ENCODE data around the gene XRRA1.
"Not testable (repeated sequence)": the region's sequence is repeated elsewhere in the genome, so short reads cannot be mapped to it uniquely, and the experiment has no call there.

XRRA1 gene

DNA sequence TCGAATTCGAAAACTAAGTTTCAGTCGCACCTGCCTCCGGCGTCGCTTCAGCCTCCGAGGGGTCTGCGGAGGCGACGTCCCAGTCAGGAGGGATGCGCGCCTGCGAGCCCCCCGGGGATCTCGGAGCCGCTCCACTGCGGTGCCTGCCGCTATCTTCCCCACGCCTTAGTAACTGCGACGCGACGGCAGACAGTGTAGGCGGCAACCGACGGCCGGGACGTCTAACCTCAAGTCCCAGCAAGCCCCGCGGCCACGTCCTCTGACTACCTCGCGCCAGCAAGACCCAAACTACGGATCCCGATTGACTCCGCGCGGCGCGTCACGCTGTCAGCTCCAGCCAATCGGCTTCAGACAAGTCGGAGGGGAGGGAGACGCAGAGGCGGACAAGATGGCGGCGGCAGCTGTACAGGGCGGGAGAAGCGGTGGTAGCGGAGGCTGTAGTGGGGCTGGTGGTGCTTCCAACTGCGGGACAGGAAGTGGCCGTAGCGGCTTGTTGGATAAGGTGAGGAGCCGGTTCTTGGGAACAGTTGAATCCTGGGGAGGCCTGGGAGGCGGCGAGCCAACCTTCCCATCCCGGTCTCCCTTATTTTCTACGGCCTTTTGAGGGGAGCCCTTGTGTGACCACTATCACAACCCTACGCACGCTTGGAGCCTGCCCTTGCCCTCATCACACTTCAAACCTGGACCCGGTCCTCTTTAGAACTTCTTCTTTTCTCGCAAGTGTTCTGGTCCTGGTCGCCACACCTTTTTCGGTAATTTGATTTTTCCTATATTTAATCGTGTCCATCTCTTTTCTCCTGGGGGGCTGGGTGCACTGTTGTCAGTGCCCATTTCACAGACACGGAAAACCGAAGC, at the start of gene XRRA1, which contains the start of gene SPCS2:
Gene XRRA1 (minus strand): TSS at position 194 of the 855 bp plus-strand sequence. CDS start 8,213 bp downstream, outside the sequence.
Gene SPCS2 (plus strand): TSS at position 369 of the 855 bp plus-strand sequence. CDS start 20 bp downstream, at position 389.
- peak; percentile 97 for DNase-seq

- DNase-seq, result no peak
These were observed 44.0 kb upstream of the XRRA1 start for GRCh38 chr11:74992852-74993251.

DNA sequence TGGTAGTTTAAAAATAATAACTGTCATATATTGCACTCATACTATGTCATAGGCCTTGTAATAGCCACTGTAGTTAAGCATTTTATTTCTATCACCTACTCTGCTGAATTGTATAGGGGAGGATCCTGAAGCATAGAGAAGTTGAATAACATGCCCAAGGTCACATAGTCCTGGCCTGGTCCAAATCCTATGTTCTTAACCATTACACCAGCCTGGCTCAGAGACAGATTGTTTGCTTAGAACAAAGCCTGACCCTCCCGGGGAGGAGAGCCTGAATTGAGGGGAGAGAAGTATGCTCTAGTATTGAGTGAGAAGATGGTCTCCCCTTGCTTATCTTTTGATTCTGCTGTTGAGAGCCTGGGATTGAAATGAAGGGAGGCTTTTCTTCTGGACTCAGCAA, 42.0 kb upstream of the XRRA1 start:
- no peak for DNase-seq

- DNase-seq, result not testable (repeated sequence)
These were observed 41.3 kb upstream of the XRRA1 start for GRCh38 chr11:74990150-74990549.

GRCh38 chr11:74989260-74989638, 40.4 kb upstream of the XRRA1 start:
- no peak for DNase-seq

DNA sequence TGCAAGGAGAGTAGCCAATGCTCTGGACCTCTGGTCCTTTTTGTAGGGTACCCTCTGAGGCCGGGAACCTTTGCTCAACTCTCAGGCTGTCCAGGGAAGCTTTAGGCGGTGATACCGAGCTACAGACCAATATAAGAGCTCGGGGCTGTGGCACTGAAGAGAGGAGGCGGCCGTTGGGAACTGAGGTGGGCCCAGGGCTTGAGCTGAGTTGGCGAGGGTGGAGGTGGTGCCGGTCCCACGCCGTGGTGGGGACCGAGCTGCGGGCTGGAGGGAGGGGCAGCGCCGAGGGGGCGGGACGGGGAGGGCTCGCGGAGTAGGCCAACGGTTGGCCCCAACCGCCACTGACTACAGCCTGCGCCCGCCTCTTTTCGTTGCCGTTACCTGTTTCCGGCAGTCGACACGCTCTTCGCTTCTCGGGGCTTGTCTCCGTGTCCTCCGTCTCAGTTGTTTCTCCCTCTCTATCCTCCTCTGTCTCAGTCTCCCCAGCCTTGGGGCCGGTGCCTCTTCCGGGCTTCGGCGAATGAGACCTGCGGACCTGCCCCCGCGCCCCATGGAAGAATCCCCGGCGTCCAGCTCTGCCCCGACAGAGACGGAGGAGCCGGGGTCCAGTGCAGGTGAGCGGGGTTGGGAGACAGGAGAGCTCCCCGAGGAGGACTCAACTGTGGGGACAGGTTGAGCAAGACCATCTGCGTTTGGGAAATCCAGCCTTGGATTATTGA, 39.8 kb upstream of the XRRA1 start, which contains the start of gene NEU3:
Gene NEU3 (plus strand): TSS at position 393 of the 719 bp plus-strand sequence. CDS start 128 bp downstream, at position 521.
- peak; percentile 85 for DNase-seq

DNA sequence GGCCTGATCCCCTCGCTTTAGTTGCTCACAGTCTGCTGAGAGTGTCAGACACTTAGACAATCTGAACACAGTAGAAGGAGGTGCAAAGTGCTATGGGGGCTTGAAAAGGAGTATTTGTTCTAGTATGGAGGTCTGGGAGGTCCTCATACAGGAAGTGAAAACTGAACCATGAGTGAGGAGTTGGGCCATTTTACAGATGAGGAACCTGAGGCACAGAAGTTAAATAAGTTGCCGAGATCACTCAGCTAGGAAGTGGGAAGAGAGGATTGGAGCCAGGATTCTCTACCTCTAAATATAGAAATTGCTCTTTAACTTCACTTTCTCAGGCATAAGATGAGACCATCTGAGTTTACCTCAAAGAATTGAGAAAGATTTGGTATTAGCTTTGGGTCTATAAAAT, 35.8 kb upstream of the XRRA1 start:
- no peak for DNase-seq

GRCh38 chr11:74984070-74984469, 35.2 kb upstream of the XRRA1 start:
- no peak for DNase-seq

DNA sequence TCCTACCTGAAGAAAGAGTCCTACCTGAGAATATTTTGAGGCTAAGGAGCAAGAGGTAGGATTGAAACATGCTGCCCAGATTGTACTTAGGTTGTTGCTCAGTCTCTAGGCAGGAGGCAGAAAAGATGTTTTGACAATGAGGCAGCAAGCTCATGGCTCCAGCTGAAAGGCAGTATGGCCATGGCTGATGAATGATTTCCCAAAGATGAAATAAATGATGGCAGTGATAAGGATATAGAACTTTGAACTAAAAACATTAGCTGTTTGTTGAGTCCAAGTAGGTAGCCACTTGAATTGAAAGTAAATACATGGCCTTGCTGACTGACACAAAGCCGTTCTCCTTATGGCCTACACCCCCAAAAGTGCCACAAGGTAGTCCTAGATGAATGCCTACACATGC, 33.0 kb upstream of the XRRA1 start:
- DNase-seq, result no peak

GRCh38 chr11:74980634-74981033, 31.7 kb upstream of the XRRA1 start:
- no peak for DNase-seq

DNA sequence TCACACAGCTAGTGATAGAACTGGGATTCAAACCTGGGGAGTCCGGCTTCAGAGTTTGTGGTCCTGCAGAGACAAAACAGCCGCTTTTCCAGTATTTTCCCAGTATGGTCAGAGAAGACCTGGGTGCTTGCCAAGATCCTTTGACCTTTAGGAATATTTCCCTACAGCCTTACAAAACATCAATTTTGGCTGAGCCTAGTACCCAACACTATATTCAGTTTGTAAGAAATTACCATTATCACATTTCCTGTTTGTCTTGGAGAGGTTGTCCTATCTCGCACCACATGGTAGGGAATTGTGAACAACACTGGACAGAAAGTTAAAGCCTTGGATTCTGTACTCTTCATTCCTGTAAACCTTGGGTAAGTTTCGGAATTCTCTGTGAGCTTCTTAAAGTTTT, 29.1 kb upstream of the XRRA1 start:
- DNase-seq, result no peak

GRCh38 chr11:74971424-74971823, 22.5 kb upstream of the XRRA1 start:
- no peak for DNase-seq

- DNase-seq, result no peak
These were observed 22.0 kb upstream of the XRRA1 start for GRCh38 chr11:74970852-74971395.

GRCh38 chr11:74966651-74967050, 17.8 kb upstream of the XRRA1 start:
- no peak for DNase-seq

DNA sequence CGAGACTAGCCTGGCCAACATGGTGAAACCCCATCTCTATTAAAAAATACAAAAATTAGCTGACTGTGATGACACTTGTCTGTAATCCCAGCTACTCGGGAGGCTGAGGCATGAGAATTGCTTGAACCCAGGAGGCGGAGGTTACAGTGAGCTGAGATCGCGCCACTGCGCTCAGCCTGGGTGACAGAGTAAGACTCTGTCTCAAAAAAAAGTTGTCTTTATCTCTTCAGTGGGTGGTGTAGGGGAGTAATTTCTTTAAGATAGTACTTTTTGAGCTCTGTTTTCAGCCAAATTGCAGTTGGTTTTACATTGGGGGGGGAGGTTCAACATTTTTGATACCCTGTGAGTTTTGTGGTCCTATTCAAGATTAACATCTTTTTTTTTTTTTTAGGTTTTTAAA, 11.2 kb upstream of the XRRA1 start:
- not testable (repeated sequence) for DNase-seq

DNA sequence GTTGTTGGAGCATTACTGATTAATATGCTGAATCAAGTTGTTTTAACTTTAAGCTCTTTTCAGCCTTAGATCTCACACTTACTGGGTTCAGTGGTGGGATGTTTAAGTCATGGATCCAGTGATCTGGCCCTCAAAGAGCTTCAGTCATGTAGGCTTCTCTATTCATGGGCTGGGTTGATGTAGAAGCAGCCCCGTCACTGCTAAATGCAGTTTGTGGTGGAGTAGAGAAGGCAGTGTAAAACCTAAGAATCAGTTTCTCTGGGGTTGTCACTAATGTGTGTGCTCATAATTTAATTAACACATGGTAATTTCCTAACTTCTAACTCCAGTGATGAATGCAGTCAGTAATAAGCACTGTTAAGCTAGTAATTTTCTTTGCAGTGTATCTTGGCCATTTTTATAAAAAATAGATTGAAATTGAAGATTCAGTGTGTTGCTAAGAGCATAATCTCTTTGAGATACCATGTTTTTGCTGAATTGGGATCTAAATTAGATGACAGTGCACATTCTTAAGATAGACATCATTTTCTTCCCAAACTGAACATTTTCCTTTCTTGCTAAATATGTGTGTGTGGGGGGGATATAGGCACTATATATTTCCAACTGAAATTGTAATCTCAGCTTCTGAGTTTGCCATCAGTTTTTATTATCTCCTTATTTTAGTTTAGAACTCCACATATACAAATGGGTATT, 9.2 kb upstream of the XRRA1 start:
- no peak for DNase-seq

DNA sequence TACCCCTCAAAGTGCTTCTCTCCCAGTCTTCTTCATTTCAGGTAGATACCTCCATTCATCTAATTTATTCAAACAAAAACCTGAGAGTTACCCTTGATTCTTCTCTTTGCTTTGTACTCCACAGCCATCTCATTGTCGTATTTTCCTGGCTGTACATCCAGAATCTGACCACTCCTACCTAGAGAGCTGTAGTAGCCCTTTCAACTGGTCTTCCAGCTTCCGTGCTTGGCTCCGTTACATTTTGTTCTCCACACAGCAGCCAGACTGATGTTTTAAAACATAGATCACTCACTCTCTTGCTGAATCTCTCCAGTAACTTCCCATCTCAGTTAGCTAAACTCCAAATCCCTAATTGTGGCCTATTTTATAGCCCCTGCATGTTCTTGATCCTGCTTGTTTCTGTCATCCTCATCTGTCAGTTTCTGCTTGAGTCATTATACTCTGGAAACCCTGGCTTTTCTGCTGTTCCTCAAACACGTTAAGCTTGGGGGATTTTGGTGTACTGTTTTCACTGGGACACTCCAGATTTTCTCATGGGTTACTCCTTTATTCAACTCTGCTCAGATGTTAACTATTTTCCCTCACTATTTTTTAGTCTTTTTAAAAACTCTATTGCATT, 7.6 kb upstream of the XRRA1 start:
- DNase-seq, result no peak

DNA sequence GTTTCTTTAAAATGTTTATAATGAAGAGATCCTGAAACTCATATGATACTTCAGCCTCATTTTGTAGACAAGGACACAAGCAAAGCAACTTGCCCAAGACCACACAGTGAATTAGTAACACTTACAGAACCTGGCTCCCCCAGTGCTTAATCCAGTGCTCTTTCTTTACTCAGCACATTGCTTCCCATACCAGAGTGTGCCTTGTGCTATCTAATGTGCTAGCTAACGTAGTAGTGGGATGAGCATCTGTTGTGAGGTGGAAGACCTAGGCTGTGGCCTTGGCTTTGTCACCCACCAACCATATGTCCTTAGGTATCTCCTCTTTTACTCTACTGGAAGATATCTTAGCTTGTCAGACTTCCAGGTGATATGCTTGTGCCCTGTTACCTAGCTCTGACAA, 5.3 kb upstream of the XRRA1 start:
- no peak for DNase-seq

GRCh38 chr11:74953451-74953850, 4.6 kb upstream of the XRRA1 start:
- DNase-seq, result no peak

DNA sequence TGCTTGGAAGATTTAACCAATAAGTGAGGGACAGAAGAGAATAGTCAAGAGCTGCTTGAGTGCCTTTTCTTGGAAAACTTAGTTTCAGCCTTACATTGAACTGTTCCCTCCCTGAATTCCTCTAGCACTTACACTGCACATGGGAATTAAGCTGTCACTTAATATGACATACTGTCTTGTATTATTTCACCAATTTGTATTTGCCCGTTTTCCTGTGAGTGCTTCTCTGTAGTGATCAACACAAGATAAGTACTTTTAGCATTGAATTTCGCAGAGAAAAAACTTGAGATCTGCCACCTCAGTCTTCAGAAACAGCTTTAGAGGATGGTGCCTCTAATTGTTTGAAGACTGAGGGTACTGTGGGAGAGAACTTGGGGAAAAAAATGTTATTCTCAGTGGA, 3.9 kb upstream of the XRRA1 start:
- no peak for DNase-seq

- no peak for DNase-seq
These were observed 2.3 kb upstream of the XRRA1 start for GRCh38 chr11:74951226-74951625.

- DNase-seq, result no peak
These were observed 1.6 kb upstream of the XRRA1 start for GRCh38 chr11:74950374-74950969.

All from activated CD8-positive, alpha-beta memory T cell treated with anti-CD3 and anti-CD28 coated beads, Interleukin-2, amount 50 U/mL, for 4 hours (primary cell).